GM19397 (cell line): ENCODE measurements around the gene TPX2.

Source experiments
- ATAC-seq: cut with Tn5 transposase; IDR thresholded peaks from one replicate; pipeline ENCODE4 v1.9.1; 2021; ENCODE audit warnings: mild to moderate bottlenecking, moderate library complexity; ENCODE audit not compliant: unreplicated experiment

Gene TPX2

DNA sequence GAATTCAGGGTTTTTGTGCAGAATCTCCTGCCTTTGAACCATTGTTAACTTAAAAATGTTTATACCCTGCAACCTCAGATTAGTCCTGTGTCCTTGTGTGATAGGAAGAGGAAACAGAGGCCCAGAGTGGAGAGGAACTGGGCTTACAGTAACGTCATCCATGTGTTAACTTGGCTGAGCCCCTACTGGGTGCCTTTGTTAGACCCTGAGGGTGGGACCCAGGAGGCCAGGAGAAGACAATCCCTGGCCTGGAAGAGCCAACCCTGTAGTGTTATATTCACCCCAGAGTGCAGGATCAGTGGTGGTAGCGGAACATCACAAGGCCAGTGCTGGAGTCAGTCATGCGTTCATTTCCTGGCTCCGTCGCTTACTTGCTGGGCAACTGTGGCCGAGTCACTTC lies 90.6 kb downstream of the TPX2 start:
- ATAC-seq: no peak

DNA sequence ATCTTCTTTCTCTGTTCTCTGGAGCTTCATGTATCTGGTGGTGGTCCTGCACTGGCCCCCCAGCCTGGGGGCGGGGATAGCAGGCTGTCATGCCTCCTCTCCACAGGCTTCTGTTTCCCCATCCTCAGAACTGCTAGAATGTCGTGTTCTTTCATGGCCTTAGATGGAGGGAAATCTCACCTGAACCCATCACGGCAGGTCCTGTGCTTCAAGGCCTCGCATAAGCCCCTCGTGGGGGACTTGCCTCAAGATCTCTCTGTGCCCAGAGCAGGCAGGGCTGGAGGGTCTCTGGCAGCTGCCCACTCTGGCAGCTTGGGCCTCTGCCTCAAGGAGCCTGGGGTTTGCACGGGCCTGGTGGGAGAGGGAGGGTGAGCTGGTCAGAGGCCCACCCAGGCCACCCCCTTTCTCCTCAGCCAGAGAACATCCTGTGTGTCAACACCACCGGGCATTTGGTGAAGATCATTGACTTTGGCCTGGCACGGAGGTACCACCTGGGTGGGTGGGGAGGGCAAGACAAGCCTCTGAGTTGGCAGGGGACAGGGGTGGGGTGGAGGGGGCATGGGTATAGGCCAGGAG lies 91.4 kb downstream of the TPX2 start:
- ATAC-seq: no peak

DNA sequence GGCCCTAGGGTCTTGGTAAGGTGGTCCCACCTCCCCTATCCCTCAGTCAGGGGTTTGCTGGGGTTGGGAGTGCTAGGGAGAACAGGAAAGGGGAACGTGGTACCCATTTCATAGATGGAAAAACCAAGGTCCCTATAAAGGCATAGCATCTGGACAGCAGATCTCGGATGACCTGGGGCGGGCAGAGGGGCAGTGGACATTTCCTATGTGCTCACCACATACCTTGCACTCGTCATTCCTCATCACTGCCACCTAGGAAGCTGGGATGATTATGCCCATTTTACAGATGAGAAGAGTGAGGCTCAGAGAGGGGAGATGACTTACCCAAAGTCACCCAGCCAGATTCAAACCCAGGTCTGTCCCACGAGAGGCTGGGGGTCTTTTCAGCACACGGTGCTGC lies 92.1 kb downstream of the TPX2 start:
- no peak for ATAC-seq

DNA sequence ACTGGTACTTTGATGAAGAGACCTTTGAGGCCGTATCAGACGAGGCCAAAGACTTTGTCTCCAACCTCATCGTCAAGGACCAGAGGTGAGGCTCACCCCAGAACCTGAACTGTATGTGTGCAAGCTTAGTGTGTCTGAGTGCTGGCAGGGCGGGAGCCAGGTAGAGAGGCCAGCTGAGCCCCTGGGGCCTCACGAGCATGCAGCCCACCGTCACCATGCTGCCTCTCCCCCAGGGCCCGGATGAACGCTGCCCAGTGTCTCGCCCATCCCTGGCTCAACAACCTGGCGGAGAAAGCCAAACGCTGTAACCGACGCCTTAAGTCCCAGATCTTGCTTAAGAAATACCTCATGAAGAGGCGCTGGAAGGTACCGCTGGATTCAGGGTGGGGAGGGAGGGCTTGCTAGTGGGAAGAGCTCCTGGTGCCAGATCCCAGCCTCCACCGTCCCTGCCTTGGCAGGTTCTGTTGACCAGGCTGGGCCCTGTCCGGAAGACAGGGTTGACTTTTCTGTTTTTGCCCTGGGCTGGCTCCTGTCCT lies 92.7 kb downstream of the TPX2 start:
- no peak for ATAC-seq

DNA sequence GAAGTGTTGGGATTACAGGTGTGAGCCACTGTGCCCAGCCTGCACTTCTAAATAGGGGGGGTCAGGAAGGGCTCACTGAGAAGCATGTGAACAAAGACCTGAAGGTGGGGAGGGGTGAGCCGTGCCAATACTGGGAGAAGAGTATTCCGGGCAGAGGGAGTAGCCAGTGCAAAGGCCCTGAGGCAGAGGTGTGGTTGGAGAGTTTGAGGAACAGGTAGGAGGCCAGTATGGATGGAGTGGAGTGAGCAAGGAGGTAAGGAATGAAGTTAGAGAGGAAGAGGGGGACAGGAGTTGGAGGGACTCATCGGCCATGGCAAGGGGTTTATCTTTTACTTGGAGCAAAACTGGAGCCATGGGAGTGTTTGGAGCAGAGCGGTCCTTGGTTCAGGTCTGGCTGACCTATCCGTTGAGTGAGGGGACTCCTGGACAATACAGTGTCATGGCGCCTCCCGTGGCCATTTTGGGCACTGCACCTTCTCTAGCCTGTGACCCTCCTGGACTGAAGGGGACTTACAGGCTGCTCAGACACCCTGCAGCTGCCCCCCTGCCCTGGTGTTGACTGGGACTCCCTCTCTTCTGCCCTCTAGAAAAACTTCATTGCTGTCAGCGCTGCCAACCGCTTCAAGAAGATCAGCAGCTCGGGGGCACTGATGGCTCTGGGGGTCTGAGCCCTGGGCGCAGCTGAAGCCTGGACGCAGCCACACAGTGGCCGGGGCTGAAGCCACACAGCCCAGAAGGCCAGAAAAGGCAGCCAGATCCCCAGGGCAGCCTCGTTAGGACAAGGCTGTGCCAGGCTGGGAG lies 94.2 kb downstream of the TPX2 start:
- no peak for ATAC-seq

DNA sequence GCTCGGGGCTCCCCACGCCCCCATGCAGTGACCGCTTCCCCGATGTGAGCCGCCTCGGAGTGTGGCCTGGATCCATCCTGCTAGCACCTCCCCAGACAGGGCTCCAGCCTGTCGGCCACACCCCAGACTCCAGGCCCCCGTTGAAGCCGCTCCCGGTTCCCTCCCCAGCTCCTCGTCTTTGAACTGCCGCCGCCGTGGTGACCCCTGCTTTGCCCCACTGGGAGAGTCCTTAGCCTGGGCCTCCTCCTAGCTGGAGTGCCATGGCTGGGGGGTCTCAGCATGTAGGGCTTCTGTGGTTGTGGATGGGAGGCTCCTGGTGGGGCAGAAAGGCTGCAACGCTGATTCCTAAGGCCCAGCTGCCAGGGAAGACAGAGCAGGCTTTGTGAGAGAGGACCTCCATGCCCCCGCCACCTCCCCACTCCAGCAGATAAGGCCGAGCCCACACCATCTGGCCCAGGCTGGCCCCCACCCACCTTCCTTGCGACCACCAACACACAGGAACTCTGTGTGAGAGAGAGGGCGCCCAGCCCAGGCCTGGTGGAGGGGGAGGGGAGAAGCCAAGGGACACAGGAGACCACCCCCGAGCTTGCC lies 94.9 kb downstream of the TPX2 start:
- no peak for ATAC-seq

DNA sequence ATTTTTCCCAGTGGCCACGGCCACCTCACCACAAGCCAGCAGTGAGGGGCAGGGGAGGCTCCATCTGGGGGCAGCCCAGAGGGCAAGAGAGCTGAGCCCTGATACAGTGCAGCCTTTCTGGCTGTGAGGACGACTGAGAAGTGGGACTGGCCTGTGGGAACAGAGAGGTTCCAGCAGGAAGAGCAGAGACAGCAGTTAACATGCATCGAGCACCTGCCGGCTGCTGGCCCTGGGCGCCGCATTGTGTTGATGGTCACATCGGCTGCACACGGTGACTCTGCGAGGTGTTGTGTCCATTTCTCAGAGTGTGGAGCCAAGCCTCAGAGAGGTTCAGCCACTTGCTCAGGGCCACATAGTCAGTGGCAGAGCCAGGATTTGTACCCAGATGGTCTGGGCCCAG lies 96.5 kb downstream of the TPX2 start:
- no peak for ATAC-seq

DNA sequence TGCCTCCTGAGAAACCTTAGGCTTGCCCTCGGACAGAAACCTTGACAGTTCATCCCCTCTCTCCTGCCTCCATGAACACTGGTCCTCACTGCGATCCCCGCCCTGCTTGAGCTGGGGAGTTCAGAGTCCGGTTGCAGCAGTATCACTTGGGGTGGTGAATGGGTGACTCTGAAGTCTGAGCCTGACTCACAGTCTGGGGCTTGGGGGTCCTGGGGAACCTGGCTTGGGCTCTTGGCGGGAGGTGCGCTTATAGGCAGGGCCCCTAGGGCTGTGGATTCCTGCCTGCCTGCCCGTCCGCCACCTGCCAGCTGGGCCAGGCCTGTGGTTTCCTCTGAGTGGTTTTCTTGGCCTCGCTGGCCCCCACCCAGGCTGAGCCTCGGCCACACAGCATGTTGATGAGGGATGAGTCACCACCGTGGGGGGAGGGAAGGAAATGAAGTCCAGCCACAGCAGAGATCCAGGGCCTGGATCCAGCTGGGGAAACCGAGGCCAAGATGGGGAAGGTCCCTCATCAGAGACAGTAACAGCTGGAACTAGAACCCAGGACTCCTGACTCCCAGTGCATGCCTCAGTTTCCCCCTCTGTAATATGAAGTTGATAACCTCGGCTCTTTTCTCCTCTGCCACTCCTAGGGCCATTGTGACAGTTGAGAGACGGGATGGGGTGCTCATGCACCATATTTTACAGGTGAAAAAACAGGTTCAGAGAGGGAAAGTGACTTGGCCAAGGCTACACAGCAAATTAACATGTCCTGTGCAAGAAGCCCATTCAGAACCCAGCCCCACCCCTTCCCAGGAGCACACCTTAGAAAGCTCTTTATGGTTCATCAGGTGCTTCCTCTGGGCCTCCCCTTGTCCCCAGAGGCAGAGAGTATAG lies 97.1 kb downstream of the TPX2 start:
- no peak for ATAC-seq

DNA sequence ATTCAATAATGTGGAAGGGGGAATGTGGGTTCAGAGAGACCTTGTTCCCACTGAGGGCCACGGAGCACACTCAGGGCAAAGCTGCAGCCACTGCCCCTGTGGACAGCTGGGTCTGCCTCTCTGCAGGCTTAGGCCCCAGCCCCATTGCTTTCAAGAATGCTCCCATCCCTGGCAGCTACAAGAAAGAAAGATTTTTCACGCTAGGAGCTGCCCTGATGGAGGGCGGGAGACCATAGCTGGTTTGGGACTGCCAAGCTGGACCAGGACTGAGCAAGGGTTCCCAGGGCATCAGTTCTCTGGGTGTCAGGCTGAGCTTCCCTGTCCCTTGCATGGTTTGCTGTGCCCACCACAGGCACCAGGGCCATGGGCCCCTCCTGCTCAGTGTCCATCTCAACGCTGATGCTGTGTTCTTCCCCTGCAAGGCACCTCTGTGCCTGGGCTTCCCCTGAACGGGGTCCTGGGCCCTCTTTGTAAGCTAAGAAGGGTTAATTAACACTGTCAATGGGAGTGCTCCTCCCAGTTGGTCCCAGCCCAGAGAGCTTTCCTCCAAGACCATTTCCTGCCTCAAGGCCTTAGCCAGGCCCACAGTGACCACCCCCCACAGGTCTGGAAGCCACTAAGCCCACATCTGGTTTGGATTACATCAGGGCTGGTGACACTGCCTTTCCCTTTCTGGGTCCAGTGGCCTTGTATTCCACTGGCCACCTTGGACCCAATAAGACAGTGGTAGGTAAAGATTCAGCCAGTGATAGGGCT lies 97.9 kb downstream of the TPX2 start:
- ATAC-seq: no peak

DNA sequence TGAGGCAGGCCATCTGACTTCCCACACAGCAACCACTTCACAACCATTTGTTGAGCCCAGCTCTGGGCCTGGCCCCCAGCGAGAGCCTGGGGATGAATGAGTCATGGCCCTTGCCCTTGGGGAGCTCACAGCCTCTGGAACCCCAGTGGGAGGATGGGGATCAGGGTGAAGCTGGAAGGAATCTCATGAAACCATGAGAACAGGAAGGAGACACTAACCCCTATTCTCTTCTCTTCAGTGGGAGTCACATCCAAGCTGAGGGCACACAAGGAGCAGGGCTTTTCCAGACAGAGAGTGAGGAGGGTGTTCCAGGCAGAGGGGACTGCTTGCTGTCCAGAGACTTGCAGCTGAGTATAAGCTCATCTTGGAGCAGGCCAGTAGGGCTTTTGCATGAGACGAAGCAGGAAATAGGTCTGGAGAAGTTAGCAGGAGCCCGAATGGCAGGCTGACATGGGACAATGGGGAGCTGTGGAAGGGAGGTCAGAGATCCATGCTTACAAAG lies 98.9 kb downstream of the TPX2 start:
- no peak for ATAC-seq

DNA sequence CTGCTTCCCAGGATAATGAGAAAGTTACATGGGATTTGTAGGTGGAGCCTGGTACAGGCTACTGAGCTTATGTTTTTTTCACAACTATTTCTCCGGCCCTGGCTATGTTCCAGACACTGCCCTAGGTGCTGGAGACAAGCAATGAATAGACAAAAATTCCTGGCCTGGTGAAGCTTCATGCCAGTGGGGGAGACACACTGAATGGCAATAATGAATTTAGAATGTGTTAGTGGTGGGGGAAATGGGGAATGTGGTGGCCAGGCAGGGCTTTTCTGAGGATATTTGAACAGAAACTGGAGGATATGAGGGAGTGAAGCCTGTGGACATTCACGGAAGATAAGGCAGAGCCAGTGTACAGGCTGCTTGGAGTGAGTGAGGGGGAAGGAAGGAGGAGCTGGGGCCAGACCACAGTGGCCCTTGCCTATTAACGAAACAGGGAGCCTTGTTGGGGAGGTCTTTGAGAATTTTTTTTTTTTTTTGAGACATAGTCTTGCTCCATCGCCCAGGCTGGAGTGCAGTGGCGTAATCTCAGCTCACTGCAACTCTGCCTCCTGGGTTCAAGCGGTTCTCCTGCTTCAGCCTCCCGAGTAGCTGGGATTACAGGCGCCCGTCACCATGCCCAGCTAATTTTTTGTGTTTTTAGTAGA lies 99.7 kb downstream of the TPX2 start:
- no peak for ATAC-seq

DNA sequence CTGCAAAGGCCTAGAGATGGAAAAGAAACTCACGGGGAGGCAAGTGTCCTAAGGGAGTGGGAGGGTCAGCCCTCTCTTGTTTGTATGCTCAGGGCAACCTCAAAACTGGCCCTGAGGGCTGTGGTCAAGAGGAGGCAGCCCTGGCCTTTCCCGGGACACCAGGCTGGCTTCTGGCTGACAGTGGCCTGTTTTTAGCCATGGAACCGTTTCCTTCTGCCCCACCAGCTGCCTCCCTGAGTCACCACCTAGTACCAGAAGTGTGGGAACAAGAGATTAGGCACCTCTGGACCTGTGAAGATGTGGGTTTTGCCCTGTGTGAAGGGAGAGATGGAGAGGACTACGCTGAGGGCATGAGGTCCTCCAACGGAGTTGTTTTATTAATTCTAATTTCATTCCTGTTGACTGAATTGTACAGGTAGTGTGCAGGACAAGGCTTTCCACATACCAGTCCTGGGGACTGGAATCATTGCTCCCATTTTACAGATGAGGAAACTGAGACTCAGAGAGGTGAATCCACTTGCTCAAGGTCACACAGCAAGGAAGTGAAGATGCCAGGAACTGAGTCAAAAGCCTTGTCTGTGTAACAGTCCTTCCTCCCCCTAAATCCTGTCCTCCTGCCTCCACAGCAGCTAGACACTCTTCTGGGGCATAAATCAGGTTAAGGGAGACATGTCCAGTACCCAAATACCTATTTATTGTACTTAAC lies 100.8 kb downstream of the TPX2 start:
- no peak for ATAC-seq

DNA sequence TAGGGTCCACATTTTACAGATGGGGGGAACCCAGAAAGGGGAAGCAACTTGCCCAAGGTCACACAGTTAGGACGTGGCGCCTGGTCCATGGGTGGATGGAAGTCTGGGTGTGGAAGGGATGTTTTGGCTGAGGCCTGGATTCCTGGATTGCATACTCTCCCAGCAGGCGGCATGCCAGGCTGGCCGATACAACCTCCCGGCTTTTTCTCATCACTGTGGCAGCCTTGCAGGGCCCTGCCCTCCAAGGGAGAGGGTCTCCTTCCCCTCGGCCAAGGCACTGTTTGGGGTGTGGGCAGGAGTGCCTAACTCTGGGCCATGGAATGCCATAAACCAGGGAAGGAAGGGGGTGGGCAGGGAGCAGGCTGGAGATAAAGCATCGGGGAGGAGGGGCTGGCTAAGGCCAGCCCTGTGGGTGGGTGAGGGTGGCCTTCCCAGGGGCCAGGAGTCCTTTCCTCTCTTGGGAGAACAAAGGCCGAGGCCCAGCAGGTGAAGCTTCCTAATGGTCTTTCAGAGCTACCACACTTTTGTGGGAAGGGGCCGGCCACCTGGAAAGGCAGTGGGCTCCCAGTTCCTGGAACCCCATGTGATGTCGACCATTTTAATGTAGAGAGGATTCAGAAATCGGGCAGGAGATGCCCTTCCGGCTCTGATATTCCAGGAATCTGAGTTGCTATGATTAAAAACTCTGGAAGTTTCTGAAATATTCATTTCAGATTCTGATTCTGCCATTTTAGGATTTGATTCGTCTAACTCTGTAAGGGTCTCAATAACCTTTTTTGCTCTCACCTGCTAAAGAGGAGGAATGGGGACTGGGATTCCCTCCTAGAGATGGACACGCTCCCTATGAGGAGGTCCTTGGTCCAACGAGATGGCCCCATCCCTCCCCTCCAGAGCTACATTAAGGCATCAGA lies 102.1 kb downstream of the TPX2 start:
- ATAC-seq: no peak

DNA sequence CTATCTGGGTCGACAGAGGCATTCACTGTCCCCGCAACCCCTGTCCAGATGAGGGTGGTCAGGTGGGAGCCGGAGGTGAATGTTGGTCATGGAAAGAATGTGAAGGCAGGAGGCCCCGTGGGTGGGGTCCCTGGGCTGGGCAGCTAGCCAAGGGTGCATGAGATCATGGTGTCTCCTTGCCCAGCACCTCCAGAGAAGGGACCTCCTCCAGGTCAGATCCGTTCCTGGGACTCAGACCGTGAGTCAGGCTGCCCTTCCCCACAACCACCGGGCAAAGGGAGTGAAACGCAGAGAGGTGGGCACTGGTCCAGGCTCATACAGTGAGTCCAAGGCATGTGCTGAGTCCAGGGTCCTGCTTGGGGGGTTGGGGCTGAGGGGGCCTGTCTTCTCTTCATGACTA lies 102.8 kb downstream of the TPX2 start:
- ATAC-seq: no peak

DNA sequence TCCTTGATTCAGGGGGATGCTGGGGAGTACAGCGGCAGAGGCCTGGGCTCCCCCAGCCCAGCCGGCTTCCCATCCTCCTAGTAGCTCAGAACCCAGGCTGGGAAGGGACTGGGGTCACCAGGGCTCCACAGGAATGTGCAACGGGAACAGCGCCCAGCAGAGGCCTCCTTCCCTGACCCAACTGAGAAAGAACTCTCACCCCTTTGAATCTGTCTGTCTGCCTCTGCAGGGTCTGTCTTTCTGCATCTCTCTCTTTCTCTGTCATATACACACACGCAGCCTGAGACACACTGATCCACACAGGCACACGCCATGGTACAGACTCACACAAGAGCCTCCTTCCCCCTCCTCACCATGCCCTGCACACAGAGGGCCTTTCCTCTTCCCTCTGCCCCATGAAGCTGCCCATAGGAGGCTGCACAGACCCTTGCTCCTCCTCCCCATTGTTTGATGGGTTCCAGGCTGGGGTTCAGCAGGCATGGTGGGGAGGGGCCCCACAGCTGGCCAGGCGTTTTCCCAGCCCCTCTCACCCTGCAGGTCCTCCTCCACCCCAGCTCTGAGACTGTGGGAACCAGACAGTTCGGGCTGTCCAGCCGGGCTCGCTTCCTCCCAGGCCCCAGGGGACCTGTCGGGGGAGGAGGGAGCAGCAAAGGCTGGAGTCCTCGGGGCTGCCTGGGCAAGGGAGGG lies 103.5 kb downstream of the TPX2 start:
- no peak for ATAC-seq

DNA sequence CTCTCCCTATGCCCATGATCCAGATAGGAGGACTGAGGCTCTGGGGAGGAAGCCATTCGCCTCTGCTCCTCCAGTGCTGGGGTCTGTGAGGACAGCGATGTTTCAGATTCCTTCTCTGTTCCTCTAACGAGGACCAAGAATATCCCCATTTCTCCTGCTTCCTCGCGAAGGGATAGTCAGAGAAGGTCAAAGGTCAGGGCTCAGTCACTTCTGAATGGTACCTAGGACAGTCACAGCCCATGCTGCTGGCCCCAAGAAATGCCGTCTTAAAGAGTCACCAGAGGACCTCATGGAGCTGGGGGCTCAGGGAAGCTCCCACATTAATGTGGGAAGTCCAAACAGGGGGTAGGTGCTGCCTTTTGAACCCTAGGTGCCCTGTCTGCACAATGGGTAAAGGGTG lies 104.2 kb downstream of the TPX2 start:
- no peak for ATAC-seq

DNA sequence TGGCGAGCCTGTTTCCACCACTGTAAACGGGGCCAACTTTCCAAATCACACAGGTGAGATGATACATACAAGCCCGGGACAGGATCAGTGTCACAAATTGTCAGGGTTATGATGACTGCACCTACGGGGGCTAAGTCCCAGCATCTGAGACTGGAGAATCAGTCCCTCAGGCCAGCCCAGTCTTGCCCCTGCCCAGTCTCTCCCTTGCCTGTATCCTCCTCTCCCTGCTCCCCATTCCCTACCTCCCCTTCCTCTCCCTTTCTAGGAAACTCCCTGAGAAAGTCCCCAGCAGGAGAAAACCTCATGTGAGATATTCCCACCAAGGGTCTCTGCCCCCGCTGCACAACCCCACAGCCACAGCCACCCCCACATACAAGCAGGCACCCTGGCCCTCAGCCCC lies 104.8 kb downstream of the TPX2 start:
- no peak for ATAC-seq
